SKM-1 (cell line): Measurements from ENCODE around the gene ADCY4.

Source experiments
- DNase-seq: peaks from one replicate; lab custom pipeline; 2025; ENCODE audit not compliant: unreplicated experiment; lab: John Stamatoyannopoulos, UW

Gene ADCY4

DNA sequence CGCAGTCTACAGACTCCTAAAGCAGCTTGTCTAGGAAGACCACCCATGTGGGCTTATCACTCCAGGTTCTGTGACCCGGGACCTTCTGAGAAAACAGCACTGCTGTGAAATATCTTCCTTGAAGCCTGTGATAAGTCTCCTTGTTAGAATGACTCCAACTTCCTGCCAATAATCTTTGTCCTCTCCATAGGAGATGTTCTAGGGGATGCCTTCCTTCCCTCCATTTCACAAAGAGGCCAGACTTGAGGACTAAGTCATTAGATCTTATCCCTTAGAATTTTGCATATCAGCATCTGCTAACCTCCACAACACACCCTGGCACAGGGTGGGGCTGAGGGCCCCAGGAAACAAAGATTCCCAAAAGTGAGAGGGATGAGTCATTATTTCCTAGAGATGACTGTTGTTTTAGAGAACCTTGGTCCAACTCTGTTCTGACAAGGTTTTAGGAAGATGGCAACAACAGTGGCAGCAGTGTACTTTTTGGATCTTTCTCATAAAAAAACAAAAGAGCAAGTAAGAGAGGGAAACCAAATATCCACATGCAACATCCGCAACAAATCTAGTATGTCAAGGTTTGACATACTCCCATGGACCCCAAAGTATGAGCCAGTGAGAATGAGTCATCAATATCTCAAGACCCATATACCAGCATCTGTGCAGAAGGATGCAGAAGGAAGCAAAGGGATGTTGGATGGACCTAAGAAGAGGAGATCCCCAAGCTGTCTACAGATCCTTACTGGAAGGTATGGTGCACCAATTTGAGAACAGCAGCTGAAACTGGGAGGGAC, 17.5 kb downstream of the ADCY4 start:
- DNase-seq = no peak

DNA sequence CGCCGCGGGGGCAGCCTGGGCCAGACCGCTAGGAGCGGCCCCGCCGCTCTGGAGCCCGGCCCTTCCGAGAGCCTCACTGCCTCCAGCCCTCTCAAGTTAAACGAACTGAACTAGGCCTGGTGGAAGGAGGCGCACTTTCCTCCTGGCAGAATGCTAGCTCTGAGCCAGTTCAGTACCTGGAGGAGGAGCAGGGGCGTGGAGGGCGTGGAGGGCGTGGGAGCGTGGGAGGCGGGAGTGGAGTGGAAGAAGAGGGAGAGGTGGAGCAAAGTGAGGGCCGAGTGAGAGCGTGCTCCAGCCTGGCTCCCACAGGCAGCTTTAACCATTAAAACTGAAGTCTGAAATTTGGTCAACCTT, 18.3 kb downstream of the ADCY4 start:
- DNase-seq = no peak

DNA sequence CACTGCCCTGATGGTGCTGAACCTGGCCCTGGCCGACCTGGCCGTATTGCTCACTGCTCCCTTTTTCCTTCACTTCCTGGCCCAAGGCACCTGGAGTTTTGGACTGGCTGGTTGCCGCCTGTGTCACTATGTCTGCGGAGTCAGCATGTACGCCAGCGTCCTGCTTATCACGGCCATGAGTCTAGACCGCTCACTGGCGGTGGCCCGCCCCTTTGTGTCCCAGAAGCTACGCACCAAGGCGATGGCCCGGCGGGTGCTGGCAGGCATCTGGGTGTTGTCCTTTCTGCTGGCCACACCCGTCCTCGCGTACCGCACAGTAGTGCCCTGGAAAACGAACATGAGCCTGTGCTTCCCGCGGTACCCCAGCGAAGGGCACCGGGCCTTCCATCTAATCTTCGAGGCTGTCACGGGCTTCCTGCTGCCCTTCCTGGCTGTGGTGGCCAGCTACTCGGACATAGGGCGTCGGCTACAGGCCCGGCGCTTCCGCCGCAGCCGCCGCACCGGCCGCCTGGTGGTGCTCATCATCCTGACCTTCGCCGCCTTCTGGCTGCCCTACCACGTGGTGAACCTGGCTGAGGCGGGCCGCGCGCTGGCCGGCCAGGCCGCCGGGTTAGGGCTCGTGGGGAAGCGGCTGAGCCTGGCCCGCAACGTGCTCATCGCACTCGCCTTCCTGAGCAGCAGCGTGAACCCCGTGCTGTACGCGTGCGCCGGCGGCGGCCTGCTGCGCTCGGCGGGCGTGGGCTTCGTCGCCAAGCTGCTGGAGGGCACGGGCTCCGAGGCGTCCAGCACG, 18.9 kb downstream of the ADCY4 start:
- no peak for DNase-seq

DNA sequence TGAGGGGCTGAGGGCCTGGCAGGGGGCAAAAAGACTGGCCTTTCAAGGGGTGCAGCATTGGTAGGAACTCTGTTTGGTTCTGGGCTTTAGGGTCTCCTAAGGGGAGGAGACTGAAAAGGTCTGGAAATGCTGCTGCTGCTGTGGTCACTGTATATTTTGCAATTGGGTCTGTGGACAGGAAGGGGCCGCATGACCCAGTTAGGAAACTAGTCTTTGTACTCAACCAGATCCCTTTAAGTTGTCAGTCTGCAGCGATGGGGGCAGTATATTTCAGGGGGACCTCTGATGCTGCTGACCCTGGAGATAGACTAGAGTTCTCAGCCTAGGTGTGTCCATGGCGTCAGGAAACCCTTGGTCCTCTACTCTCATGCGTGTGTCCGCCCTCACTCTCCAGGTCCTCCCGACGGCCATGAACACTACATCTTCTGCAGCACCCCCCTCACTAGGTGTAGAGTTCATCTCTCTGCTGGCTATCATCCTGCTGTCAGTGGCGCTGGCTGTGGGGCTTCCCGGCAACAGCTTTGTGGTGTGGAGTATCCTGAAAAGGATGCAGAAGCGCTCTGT, 19.5 kb downstream of the ADCY4 start:
- DNase-seq = no peak

DNA sequence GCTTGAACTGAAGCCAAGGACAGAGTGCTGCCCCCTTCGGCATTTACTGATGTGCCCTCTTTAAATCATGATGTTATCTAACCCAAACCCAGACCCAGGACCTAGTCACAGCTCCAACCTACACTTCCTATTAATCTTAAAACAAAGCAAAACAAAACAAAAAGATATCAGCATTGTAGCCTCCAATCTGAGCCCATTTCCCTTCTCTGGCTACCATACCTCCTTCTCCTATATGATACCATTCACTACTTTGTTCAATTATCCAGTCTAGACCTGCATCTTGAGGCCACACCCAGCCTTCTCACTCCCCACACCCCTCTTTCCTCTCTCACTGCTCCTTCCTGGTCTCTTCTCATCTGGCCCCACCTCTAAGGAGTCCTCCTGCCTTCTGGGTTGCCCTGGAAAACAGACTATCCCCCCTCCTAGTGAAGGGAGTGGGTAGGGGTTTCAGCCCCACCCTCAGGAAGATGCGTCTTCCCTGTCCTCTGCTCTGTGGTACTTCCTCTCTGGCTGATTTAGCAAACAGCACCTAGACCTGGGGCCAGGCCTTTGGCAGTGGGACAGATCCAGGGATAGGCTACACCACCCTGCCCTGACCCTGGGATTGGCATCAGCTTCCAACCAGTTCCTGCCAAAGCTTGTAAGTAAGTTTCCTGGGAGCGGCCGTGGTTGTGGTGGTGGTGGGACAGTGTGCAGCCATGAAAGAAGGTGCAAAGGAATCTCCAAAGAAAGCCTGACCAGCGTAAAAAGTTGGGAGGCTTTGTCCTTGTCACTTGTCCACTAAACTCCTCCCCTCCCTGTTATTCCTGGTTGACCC, 20.3 kb downstream of the ADCY4 start:
- no peak for DNase-seq

DNA sequence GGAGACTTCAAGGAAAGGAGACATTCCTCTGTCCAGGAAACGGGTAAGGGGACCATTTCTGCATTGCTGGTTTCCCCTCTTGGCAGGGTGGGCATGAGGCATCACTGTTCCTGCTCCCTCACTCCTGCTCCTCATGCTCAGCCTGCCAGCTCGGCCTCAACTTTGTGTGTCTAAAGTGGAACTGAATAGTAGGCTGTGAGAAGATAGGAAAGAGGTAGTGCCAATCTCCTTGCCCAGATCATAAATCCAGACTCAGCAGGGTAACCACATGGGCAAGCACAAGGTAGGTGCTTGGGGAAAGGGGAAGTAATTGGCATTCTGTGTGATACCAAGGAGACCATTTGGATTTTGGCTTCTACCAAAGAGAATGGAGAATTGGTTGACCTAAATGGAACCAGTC, 21.0 kb downstream of the ADCY4 start:
- DNase-seq = no peak

DNA sequence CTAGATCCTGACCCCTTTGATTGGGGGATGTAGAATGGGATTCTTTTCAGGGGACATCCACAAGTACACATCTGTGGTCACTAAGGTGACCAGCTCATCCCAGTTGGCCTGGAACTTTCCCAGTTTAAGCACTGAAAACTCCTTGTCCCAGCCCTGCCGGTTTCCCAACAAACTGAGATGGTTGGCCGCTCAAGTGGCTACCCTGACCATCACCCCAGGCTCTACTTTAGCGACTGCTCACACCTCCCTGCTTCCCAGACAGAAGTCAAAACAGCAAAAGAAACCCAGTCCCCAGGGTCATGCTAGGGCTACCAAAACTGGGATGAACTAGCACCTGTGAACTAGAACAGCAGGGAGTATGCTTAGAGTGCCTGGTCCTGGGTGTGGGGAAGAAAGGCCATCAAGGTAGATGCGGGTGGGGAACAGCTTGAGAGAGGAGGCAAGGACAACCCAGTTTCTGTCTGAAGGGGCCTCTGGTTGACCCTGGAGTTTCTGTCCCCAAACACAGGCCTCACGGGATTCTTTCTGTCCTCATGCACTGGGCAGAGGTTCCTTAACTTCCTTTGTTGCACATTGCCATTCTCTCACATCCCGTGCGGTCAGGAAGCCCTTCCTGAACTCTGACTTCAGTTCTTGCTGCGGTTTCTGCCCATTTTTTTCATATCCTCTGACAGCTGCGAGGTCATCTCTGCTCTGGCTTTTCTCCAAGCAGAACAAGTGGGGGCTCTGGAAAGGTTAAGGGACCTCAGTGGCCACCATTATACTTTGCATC, 21.9 kb downstream of the ADCY4 start:
- DNase-seq = peak; percentile 46

DNA sequence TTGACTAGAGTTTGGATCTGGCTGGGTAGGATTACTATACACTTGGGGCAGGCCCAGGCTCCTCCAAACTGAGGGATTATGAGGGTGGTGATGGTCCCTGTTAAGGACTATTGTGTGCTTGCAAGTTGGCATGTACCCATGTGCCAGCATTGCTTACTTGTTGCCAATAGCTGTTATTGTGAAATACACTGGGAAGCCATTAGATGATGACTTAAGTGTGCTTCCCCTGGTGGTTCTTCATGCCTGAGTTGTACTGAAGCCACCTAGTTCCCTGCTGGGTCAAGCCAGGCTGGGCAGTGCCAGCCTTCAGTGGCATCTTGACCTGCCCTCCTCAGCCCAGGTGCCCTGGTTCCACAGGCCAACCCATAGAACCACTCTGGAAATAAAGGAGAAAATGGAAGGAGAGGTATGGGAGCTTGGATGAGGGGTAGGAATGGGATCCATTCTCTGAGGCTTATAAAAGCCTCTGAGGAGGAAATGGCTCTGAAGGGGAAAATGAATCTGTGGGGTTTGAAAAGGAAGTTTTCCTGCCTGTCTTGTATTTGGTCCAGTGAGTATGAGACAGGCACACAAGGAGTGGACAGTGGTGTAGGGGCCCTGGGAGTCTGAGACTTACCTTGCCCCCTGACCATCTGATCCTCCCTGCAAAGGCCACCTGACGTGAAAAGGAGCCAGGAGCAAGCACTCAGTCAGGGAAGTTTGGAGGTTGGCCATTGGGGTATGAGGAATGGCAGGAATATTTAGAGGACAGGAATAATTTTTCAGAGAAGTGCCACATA, 22.8 kb downstream of the ADCY4 start:
- DNase-seq = no peak

DNA sequence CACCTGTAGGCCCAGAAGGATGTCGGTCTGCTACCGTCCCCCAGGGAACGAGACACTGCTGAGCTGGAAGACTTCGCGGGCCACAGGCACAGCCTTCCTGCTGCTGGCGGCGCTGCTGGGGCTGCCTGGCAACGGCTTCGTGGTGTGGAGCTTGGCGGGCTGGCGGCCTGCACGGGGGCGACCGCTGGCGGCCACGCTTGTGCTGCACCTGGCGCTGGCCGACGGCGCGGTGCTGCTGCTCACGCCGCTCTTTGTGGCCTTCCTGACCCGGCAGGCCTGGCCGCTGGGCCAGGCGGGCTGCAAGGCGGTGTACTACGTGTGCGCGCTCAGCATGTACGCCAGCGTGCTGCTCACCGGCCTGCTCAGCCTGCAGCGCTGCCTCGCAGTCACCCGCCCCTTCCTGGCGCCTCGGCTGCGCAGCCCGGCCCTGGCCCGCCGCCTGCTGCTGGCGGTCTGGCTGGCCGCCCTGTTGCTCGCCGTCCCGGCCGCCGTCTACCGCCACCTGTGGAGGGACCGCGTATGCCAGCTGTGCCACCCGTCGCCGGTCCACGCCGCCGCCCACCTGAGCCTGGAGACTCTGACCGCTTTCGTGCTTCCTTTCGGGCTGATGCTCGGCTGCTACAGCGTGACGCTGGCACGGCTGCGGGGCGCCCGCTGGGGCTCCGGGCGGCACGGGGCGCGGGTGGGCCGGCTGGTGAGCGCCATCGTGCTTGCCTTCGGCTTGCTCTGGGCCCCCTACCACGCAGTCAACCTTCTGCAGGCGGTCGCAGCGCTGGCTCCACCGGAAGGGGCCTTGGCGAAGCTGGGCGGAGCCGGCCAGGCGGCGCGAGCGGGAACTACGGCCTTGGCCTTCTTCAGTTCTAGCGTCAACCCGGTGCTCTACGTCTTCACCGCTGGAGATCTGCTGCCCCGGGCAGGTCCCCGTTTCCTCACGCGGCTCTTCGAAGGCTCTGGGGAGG, 23.9 kb downstream of the ADCY4 start, which contains the start of gene LTB4R:
TSS of gene LTB4R (plus strand) at position 857 of the 959 bp plus-strand sequence. CDS start 4,150 bp downstream, outside the sequence.
- no peak for DNase-seq

DNA sequence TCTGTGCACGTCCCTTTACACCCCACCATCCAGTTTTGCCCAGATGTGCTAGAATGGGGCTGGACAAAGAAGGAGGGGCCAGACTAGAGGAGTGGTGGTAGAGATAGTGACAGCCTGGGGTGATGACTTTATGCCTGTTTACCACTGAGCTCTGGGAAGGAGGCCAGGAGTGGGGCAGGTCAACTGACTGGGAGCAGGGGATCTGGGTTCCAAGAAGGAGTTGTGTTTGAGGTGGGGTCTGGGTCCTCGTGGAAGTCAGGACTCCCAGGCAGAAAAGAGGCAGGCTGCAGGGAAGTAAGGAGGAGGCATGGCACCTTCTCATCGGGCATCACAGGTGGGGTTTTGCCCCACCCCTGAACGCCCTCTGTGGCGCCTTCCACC, 24.6 kb downstream of the ADCY4 start:
- no peak for DNase-seq

DNA sequence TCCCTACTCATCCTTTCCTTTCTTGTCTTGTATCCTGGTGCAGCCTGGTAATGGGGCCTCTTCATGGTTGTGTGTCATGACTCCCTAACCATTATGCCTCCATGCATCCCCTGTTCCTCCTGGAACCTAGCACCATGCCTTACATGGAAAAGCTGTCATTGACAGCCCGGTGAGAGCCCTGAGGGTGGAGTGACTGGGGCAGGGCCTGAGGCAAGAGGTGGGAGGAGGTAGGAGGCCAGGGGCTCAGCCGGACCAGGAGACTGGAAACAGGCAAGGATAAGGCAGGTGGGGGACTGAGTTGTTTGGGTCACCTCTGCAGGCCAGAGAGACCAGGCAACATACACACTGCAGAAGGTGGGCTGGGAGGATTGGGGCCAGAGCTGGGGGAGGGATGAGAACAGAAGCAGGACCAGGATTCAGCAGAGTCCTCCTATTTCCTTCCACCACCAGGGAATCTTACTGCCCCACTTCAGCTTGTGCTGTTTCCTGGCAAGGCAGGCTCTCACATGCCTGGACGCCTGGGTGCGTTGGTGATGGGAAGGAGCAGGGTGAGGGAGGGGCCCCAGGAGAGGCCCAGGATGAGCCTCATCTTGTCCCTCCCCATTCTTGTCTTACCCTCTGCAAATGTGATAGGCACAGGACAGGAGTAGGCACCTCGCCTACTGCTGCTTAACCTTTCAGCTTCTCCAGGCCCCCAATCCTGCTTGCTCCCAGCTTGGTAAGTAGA, 25.2 kb downstream of the ADCY4 start, which contains the start of gene LTB4R2:
TSS of gene LTB4R2 (plus strand) at position 603 of the 727 bp plus-strand sequence. CDS start 525 bp downstream, outside the sequence.
- DNase-seq = no peak

DNA sequence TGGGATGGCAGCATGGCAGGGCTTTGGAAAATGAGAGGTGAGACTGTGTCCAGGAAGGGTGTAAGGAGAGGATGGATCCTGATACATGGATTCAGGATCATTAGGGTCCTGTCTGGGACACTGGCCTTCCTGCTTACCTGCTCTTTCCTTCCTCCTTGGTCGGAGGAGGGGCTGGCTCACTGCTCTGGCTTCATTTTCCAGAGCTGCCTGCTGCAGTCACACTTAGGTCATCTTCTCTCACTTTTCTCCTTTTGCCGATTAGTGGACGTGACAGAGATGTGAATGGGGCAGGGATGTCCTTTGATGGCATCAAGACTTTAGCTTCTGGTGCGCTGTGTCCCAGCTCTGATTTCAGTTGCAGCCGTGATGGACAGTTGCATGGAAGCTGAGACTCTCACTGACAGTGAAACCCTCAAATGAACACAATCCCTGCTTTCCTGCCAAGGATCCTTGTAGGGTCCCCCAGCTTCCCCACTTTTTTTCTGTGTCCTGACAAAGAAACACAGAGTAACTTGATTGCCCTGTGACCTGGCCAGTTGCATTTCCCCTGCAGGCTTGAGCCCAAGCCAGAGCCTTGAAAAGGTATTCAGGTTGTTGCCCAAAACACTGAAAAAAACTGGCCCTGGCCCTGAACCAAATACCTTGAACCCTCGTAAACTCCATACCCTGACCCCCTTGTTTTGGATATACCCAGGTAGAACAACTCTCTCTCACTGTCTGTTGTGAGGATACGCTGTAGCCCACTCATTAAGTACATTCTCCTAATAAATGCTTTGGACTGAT, 26.3 kb downstream of the ADCY4 start:
- DNase-seq = no peak

DNA sequence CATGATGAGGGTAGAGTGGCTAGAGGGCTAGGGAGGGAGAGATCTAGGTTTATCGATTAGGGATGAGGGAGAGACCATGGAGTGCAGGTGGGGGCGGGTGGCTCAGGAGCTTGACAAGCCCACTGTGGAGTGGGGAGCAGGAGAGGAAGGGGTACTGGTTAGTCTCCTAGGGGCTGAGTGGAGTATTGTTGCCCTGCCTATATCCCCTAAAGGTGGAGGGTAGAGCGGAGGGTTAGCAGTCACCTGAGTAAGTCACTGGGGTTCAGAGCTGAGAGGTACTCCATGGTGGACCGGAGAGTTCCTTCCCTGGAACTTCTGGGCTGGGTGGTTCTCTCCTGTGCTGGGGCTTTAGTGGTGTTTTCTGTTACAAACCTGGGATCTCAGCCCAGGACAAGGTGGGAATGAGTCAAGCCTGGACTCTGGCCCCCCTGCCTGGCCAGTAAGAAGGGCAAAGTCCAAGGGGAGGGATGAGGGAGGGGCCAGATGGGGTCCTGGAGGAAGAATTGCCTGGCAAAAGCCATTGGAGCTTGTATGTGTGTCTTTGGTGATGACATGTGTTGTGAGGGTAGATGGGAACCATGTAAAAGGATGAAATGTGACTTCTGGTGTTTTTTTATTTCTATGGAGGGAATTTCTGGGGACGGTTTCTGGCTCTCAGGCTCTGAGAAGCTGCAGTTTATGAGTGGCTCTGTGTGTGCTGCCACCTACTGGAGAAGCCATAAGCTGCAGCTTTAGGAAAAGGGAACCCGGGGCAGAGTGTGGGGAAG, 27.1 kb downstream of the ADCY4 start, which contains the start of gene CIDEB:
TSS of gene CIDEB (minus strand) at position 403 of the 767 bp plus-strand sequence. CDS start at position 284, 119 bp downstream.
- no peak for DNase-seq

DNA sequence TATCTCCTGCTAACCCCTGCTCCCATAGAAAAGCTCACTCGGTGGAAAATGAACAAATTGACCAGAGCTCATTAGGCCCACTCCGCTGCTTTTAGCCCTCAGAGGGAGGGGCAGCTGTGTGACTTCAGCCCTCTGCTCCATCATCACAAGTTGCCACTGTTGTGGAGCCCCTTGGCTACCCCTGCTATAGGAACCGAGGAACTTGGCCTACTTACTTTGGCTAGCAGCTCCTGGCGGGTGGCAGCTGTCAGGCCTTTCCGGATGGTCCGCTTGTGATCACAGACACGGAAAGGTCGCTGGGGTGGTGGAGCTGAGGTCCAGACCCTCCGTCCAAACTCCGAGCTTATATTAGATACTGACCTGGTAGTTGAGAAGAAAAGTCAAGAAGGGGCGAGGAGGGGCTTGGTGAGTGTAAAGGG, 27.7 kb downstream of the ADCY4 start:
- no peak for DNase-seq

DNA sequence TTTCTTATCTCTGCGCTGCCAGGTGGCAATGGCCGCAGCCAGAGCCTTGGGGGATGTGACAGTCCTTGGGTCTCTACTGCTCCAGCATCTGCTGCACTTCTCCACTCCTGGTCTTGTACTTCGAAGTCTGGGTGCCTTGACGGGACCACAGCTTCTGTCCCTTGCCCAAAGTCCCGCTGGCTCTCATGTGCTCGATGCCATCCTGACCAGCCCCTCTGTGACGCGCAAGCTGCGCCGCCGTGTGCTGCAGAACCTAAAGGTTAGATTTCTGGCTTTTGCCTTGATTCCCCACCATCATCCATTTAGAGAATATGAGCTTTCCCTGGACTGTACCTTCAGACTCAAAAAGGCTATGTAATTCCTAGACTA, 30.9 kb downstream of the ADCY4 start:
- no peak for DNase-seq

DNA sequence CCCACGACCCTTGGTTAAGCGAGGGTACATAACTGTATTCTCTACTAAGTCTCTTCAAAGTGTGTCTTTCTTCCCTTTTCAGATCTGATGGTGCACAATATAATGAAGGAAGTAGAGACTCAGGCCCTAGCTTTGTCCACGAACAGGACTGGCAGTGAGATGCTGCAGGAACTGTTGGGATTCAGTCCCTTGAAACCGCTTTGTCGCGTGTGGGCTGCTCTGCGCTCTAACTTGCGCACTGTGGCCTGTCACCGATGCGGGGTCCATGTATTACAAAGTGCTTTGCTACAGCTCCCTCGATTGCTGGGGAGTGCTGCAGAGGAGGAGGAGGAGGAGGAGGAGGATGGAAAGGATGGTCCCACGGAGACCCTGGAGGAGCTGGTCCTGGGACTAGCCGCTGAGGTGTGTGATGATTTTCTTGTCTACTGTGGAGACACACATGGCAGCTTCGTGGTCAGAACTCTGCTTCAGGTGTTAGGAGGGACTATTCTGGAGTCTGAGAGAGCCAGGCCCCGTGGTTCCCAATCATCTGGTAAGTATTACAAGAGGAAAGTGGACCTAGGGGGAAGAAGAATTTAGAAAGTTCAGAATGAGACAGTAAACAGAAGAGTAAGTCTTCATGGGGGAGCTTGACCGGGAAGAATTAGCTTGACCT, 34.4 kb downstream of the ADCY4 start:
- no peak for DNase-seq
